ENCODE measurements around the gene GRPR. TPM values are rescaled to one million over a fixed set of nuclear protein-coding genes. Genes with fewer than 3 reads are reported as not detected.
"Not testable (repeated sequence)": the region's sequence is repeated elsewhere in the genome, so short reads cannot be mapped to it uniquely, and the experiment has no call there.

Gene GRPR
- total RNA-seq, 1 donor from 2014 or later, result not detected

DNA sequence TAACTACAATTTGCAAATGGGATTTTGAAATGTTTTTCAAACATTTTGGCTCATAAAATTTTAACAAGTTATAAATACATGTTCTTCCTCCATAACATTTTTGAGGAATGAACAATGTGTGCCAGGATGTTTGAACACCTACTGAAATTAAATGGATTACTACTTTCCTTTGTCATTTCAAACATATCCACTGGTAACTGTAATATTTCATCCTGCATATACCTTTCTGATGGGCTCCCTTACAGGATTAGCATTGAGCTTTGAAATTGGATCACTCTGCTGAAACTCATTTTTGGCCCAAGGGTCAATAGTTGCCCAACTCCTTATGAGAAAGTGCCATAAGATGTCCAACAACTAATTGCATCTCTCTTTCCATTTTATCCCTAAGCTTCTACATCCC, 17.6 kb downstream of the GRPR start:
- no peak overlapping the region for H3K4me3 ChIP-seq
- no peaks in the 10 kb centered on the region for H3K9me3 ChIP-seq
- intact Hi-C loops (cut with DNase I), result no loop called here
- H3K27ac ChIP-seq, result no peak overlapping the region
- no peaks in the 10 kb centered on the region for H3K36me3 ChIP-seq
- TF ChIP-seq, protein P1, sequence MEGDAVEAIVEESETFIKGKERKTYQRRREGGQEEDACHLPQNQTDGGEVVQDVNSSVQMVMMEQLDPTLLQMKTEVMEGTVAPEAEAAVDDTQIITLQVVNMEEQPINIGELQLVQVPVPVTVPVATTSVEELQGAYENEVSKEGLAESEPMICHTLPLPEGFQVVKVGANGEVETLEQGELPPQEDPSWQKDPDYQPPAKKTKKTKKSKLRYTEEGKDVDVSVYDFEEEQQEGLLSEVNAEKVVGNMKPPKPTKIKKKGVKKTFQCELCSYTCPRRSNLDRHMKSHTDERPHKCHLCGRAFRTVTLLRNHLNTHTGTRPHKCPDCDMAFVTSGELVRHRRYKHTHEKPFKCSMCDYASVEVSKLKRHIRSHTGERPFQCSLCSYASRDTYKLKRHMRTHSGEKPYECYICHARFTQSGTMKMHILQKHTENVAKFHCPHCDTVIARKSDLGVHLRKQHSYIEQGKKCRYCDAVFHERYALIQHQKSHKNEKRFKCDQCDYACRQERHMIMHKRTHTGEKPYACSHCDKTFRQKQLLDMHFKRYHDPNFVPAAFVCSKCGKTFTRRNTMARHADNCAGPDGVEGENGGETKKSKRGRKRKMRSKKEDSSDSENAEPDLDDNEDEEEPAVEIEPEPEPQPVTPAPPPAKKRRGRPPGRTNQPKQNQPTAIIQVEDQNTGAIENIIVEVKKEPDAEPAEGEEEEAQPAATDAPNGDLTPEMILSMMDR (IDR thresholded peaks at IDR 0.05), result no peak
- TF ChIP-seq POLR2A (IDR thresholded peaks at IDR 0.05) (no peak), POLR2AphosphoS5 (IDR thresholded peaks at IDR 0.05; ENCODE audit: insufficient read depth in 1 of 2, low read depth in 1 of 2) (no peak)
- DNase-seq (ENCODE audit: extremely low spot score in 2 of 2), result no peak
- no peaks in the 10 kb centered on the region for H3K27me3 ChIP-seq
- H3K4me1 ChIP-seq, result no peaks in the 10 kb centered on the region

DNA sequence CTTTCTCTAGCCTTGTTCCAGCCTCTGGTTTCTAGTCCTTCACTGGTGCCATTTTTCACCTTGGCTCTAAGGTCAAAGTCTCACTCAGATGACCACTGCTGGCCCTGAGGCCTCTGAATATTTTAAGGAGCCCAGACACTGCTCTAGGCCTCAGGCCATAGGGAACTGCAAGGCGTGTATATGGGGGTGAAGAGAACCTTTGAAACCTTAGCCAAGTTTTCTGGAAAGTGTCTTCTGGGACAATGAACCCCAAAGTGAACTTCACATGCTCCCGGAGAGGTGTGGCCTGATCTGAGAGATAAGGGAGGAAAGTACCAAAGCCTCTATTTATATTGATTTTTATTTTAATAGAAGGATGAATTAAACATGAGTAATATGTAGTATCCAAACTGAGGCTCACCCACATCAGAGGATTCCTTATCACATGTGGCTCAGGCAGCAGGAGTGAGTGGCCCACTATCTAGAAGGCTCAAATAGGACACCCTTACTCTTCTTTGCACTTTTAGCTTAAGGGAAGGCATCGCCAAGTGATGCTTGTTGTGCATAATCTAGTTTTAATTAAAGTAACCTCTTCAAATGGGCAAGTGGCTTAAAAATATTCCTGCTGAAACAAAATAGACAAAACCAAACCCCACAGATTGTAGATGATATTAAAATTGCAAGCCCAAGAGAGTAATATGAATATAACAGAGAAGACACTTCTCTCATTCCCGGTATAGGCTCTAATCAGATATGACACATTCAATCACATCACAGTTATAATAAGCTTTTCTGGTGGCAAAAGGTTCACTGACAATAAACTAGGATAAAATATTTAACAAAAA, 18.3 kb downstream of the GRPR start:
- no peak overlapping the region for H3K4me3 ChIP-seq
- no peak for DNase-seq (ENCODE audit: extremely low spot score in 2 of 2)
- H3K4me1 ChIP-seq, result no peaks in the 10 kb centered on the region
- H3K27ac ChIP-seq, result no peak overlapping the region
- H3K36me3 ChIP-seq, result no peaks in the 10 kb centered on the region
- no peaks in the 10 kb centered on the region for H3K27me3 ChIP-seq
- no peaks in the 10 kb centered on the region for H3K9me3 ChIP-seq
- intact Hi-C loops (cut with DNase I), result no loop called here
- TF ChIP-seq POLR2A (IDR thresholded peaks at IDR 0.05), result no peak
- TF ChIP-seq POLR2AphosphoS5 (IDR thresholded peaks at IDR 0.05; ENCODE audit: insufficient read depth in 1 of 2, low read depth in 1 of 2), result no peak

DNA sequence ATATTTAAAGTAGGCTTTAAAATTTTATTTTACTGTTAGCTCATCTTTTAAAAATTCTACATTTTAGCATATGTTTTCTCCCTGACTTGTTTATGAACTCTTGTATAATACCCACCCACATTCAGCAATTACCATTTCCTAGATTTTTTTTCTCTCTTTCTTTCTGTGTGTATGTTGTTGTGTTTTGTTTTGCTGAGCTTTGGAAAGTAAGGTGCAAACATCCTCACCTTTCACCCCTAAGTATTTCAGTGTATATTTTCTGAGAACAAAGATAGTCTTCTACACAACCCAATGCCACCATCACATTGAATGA, 18.8 kb downstream of the GRPR start:
- H3K36me3 ChIP-seq, result no peaks in the 10 kb centered on the region
- H3K27me3 ChIP-seq, result no peaks in the 10 kb centered on the region
- no peak overlapping the region for H3K27ac ChIP-seq
- no peak overlapping the region for H3K4me3 ChIP-seq
- H3K4me1 ChIP-seq, result no peaks in the 10 kb centered on the region
- intact Hi-C loops (cut with DNase I), result no loop called here
- DNase-seq (ENCODE audit: extremely low spot score in 2 of 2), result no peak
- H3K9me3 ChIP-seq, result no peaks in the 10 kb centered on the region
- TF ChIP-seq POLR2A (IDR thresholded peaks at IDR 0.05) (no peak), POLR2AphosphoS5 (IDR thresholded peaks at IDR 0.05; ENCODE audit: insufficient read depth in 1 of 2, low read depth in 1 of 2) (no peak)
- TF ChIP-seq, protein P1 (IDR thresholded peaks at IDR 0.05), result no peak

DNA sequence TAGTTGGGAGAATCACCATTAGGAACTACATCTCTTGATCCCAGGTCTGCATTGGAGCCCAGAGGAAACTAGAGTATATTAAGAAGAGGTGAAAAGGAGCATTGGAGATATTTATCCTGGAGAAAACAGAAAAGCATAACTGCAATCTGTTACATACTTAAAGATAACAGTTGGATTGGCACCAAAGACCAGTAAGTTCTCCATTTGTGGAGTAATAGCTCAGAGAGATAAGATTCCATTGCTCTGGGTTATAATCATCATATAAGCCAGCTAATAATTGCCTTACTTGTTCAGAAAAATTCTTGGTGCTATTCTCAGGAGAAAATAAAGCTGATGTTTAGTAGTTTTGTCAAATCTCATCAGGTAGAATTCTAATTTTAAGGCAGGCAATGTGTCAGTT, 20.6 kb downstream of the GRPR start:
- Histone ChIP-seq H3K9me3 (no peaks in the 10 kb centered on the region), H3K4me3 (no peak overlapping the region)
- no peak for TF ChIP-seq POLR2AphosphoS5 (IDR thresholded peaks at IDR 0.05; ENCODE audit: insufficient read depth in 1 of 2, low read depth in 1 of 2)
- TF ChIP-seq, protein P1 (IDR thresholded peaks at IDR 0.05), result no peak
- TF ChIP-seq POLR2A (IDR thresholded peaks at IDR 0.05), result no peak

DNA sequence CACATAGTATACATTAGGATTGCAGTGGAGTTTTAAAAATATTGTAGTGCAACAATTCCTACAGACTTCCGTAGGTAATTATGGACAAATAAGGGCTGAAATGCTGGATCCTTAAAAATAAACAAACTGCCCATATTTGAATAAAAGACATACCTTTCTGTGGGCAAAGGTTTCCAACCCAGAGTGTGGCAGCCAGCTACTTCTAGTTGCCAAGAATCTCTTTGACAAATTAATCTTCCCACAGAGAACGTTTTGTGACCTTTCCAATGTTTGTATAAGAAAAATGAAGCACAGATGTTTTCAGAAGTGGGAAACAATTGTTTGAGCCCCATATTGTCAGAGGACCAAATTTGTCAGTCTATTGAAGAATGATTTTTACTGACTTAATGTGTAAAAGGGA, 21.1 kb downstream of the GRPR start:
- intact Hi-C loops (cut with DNase I), result no loop called here
- no peak overlapping the region for H3K27ac ChIP-seq
- H3K36me3 ChIP-seq, result no peaks in the 10 kb centered on the region
- TF ChIP-seq POLR2A (IDR thresholded peaks at IDR 0.05), result no peak
- no peak for TF ChIP-seq POLR2AphosphoS5 (IDR thresholded peaks at IDR 0.05; ENCODE audit: insufficient read depth in 1 of 2, low read depth in 1 of 2)
- TF ChIP-seq, protein P1 (IDR thresholded peaks at IDR 0.05), result no peak
- H3K9me3 ChIP-seq, result no peaks in the 10 kb centered on the region
- no peaks in the 10 kb centered on the region for H3K27me3 ChIP-seq
- no peak overlapping the region for H3K4me3 ChIP-seq
- no peak for DNase-seq (ENCODE audit: extremely low spot score in 2 of 2)
- no peaks in the 10 kb centered on the region for H3K4me1 ChIP-seq

More for the DNA sequence above, 20.6 kb downstream of the GRPR start:
- Histone ChIP-seq H3K27ac (no peak overlapping the region), H3K36me3 (no peaks in the 10 kb centered on the region), H3K27me3 (no peaks in the 10 kb centered on the region), H3K4me1 (no peaks in the 10 kb centered on the region)
- intact Hi-C loops (cut with DNase I), result no loop called here
- no peak for DNase-seq (ENCODE audit: extremely low spot score in 2 of 2)

DNA sequence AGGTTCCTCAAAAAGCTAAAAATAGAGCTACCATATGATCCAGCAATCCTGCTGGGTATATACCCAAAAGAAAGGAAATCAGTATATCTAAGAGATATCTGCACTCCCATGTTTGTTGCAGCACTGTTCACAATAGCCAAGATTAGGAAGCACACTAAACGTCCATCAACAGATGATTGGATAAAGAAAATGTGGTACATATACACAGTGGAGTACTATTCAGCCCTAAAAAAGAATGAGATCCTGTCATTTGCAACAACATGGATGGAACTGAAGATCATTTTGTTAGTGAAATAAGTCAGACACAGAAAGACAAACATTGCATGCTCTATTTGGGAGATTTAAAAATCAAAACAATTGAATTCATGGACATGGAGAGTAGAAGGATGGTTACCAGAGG, 21.7 kb downstream of the GRPR start:
- H3K9me3 ChIP-seq; H3K4me3 ChIP-seq; H3K27me3 ChIP-seq; H3K4me1 ChIP-seq; H3K36me3 ChIP-seq; intact Hi-C loops (cut with DNase I); H3K27ac ChIP-seq; DNase-seq (ENCODE audit: extremely low spot score in 2 of 2): not testable (repeated sequence)

All from vagina (tissue), 2 donors.